Stimulated activated CD8-positive, alpha-beta memory T cell treated with anti-CD3 and anti-CD28 coated beads, Interleukin-12 subunit alpha, Interleukin-12 subunit beta, amount 100 ng/mL, for 24 hours (primary cell): ENCODE data around the gene TMPRSS11D.

ENCODE experiments used
- DNase-seq: peaks from one replicate; pipeline ENCODE4 v3.0.0-alpha.2; 2020; ENCODE audit errors: extremely low read depth

Gene TMPRSS11D, protein sequence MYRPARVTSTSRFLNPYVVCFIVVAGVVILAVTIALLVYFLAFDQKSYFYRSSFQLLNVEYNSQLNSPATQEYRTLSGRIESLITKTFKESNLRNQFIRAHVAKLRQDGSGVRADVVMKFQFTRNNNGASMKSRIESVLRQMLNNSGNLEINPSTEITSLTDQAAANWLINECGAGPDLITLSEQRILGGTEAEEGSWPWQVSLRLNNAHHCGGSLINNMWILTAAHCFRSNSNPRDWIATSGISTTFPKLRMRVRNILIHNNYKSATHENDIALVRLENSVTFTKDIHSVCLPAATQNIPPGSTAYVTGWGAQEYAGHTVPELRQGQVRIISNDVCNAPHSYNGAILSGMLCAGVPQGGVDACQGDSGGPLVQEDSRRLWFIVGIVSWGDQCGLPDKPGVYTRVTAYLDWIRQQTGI

DNA sequence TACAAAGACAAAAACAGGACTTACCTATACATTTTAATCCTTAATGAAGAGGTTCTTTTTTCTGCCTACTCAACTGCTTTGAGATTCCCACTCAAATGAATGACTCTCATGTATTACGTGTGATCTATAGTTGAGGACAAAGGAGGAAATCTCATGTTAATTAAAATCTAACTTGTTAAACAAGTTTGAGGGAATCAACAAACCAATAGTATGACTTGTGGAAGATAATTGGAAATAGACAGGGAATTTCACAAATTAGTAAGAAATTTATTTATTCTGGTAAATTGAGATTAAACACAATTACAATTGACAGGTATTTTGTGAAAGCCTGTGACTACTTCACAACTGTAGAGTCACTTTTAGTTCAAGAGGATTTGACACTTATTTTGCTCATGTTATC lies at the start of gene TMPRSS11D:
TSS of gene TMPRSS11D (minus strand) at position 101 of the 400 bp plus-strand sequence. CDS start at position 32, 69 bp downstream.
- no peak for DNase-seq

DNA sequence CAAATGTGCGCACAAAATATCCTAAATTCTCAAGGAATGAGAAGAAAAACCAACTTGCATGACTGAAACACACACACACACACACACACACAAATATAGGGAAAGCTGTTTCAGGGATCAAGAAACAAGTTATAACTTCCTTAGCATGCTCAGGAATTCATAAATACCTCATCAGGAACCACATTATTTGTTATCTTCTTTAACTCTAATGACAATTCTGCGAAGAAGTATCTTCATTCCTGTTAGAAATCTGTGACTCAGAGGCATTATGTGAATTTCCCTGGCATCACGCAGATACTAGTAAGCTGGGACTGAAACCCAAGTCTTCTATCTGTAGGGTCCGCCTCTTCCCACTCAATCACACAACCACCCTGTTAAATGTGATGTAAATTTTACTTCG lies 49.2 kb upstream of the TMPRSS11D start:
- DNase-seq: no peak

DNA sequence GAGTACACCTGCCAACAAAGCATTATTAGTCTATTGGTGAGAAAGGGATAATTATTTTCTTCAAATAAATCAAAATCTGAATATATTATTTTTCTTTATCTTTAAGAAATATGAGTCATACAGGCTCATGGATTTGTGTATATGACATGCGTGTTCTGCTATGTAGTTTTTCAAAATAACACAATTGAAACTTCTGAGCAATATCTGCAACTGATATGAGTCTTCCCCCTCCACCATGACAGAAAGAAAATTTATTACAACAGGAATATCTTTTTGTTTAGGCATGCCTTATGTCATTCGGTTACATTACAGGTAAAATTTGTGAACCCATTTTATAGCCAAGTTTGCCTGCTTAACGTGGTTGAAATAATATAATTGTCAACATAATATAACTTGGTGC lies 47.5 kb upstream of the TMPRSS11D start:
- DNase-seq: no peak

DNA sequence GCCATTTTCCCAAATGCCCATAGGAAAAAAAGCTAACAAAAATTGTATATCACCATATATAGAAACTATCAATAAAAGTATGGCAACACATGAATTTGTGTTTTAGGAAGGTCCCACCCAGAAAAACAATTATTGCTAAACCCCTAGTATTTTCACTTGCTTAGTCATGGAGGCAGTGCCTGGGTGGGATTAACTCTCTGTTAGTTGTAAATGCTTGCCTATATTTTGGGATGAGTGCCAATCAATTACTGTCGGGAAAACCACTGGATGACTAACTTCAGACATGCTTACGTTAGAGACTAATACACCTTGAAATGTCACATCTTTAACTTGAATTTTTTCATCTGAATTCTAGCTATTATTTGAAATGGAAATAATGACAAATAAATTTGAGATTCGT lies 45.6 kb upstream of the TMPRSS11D start:
- no peak for DNase-seq

DNA sequence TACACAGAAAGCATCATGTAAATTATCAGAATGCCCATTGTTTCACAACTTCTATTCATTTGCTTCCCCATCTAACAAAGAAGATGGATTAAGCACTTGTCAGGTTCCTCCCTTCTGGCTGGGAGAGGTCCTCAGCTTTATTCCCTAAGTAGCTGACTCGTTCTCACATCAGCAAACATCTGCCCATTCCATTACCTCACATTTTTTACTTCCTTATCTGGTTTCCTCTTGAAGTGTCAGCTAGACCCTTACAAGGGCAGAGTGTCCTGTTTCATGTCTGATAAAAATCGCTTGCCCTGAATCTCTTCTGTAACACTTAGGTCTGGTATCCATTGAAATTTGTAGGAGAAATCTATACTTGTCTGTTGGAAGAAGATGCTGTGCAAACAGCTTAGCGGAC lies 44.7 kb upstream of the TMPRSS11D start:
- DNase-seq: no peak

DNA sequence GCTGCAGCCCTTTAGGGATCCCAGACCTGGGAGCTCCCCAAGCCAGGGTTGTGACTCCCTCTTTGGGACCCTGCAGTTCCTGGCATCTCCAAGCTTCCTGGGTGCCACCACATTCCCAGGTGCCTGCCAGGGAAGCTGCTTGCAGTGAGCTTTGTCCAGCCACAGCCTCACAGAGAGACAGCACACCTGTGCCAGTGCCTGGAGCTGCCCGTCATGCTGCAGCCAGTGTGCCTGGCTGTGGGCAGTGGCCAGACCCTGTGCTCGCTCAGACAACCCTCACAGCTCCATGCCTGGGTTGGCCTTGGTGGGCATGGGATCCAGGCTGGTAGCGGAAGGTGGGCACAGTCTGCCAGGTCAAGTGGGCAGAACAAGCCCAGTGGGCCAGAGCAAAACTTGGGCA lies 43.4 kb upstream of the TMPRSS11D start:
- no peak for DNase-seq

DNA sequence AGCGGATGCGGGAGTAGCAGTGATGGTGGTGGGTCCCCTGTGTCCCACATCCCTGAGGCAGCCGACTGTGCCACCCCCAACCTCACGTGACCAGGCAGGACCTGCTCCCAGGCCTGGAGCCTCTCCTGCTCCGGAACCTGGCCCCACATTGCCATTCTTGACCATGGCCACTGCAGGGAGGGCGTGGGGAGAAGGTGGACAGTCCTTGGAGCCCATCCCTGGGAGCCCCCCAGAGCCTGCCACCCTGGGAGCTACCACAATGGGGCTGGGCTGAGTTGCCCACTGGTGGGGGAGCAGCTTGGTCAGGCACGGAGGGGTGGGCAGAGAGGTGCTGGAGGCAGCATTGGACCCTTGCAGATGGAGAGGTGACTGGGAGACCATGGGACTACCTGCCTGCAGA lies 42.7 kb upstream of the TMPRSS11D start:
- DNase-seq: no peak

DNA sequence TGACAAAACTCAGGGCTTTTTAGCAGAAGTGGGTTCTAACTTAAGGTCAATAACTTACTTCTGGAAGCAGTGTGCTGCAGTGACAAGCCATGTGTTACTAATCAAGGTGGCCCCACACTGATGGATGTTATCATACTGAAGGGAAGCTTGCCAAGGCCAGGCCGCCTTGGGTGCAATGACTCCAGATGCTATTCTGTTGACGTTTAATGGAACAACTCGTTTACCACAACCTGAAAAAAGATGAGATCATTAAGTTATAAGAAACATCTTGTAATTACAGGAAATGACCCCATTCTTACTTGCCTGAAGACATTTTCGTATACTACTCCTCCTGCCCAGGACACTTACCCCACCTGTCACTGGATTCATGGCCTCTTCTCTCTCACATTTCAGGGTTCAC lies 38.9 kb upstream of the TMPRSS11D start:
- DNase-seq: no peak

DNA sequence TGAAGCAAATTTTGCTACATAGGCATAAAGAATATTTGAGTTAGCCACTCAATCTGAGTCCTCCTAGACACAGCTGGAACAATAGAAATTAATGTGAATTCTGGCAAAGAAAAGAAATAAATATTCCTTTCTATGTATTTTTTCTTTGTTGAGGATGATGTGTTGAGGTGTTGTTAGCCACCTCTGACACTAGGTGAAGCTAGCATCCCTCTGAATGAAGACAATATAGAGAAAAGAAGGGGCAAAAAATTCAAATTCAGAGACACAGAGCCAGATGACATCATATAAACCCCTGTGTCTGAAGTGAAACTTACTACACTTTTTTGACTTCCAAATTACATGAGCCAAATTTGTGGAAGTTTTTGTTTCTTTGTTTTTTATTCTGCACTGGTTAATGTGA lies 34.6 kb upstream of the TMPRSS11D start:
- no peak for DNase-seq

DNA sequence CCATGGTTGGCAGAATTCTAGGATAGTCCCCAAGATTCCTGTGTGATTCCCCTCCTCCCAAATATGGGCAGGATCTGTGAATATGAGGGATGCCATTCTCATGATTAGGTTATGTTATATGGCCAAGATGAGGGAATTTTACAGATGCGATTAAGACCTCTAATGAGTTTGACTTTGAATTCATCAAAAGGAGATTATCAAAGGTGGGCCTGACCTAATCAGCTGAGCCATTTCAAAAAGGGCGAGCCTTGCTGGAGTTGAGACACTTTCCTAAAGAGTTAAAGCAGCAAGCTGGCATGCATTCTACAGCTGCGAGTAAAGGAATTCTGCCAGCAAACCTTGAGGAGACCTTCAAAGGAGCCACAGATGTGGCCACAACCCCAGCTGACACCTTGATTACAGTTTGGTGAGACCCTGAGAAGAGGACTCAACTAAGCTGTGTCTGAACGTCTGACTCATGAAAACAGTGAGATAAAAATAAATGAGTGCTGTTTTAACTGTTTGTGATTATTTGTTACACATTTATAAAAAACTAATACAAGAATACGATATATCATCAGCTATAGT lies 31.7 kb upstream of the TMPRSS11D start:
- DNase-seq: no peak

DNA sequence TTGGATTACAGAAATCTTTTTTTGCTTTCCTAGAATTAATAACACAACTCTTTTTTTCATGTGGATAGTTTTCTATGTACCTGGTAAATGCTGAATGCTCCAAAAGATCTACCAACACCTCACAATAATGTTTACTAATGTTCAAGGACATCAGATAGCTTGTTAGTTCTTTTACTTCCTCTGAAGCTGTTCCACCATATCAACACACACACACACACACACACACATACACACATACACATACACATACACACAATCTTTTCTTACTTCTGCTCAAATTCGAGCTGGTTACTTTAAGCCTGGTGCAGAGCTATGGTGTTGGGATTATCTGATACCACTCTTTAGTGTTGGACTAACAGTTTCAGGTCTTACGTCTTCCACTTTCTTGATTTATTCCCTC lies 28.3 kb upstream of the TMPRSS11D start:
- no peak for DNase-seq

DNA sequence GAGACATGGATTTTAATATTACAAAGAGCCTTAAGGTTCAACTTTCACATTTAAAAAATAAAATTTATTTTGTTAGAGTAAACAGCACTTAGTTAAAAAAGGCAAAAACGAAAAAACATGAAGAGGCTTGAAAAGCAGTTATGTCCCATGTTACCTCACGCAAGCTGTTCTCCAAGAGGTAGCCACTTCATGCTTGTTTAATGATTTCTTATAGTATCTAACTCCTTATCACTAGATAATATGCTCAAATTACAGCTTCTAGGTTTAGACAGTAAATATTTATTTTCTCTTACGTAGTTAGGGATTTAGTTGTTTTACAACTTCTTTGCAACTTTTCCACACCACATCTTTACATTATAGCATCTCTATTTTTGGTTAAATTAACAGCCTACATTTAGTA lies 27.8 kb upstream of the TMPRSS11D start:
- no peak for DNase-seq

DNA sequence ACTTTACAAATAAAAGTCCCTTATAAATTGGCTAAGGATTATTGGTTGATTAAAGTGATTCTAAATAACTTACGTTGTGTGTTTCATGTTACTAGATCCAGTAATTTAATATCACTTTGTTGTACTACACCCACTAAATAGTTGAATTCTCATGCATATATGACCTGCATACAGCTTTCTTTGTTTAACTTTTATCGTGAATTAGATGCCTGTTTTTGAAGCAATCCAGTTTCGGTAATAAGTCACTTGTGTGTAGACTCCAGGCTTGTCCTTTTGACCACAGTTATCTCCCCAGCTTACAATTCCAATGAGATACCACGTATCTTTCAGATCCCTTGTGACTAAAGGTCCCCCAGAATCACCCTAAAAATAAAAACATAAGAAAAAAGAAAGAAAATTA lies 27.3 kb upstream of the TMPRSS11D start:
- DNase-seq: no peak

DNA sequence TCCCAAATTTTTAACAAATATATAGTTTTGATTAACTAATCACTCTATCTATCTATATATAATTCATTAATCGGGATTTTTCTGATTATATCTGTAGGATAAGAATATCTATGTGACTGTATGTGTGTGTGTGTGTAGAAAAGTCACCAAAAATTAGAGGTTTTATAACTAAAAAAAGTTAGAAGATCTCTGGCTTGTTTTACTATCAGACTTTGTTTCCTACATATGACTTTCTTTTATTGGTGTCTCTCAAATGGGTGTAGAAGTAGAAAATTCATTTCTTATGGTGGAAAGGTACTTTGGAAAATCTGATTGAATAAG lies 26.7 kb upstream of the TMPRSS11D start:
- DNase-seq: no peak

DNA sequence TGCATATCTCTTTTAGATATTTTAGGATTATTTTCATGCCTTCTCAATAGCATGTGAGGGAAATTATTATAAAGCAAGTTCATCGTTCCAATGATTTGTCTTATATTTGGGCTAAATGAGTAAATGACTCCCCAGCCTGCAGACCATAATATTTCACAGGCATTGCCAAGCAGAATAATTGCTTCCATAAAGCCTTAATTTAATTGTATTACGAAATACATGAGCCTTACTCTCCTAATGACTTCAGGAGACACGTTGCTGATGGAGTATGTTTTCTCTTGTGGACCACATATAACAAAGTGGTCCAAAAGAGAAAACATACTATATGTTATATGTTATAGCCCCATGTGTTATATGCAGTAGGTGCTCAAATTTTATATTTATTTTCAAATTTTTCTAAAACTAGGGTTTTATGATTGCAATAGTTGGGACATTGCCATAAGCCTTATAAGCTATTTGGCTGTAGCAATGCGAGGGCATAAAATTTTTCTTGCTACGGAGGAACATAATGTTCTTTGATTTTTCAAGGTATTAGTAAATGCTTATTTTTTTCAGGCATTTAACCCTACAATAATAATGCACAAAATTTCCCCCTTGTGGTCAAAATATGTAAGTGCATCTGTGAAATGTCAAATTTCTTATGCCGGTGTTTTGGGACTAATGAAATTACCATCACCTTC lies 26.2 kb upstream of the TMPRSS11D start:
- DNase-seq: no peak

DNA sequence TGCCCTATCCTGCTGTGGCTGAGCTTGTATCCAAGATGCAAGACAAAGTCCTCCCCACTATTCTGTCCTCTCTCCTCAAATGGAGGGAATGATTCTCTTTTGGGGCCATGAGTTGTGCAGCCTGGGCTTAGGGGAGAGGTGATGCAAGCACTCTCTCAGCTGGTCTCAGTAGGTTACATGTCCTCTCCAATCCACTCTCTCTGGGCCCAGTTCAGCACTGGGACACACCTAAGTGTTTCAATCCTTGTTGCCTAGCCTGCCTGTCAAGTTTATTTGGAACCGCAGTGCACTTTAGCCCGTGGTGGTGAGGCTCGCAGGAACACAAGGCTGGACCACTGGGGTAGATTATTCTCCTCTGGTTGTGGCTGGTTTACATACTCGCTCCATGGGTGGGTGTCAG lies 23.8 kb upstream of the TMPRSS11D start:
- no peak for DNase-seq

DNA sequence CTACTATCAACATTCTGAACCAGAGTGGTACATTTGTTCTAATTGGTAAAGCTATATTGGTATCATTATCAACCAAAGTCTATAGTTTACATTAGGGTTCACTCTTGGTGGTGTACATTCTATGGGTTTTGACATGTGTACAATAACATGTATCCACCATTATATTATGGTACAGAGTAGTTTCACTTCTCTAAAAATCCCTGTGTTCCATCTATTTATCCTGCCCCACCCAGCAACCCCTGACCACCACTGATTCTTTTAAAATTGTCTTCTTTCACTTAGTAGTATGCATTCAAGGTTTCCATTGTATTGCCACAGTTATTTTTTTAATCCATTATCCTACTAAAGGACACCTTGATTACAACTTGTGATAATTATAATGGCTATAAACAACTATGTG lies 15.3 kb upstream of the TMPRSS11D start:
- no peak for DNase-seq

DNA sequence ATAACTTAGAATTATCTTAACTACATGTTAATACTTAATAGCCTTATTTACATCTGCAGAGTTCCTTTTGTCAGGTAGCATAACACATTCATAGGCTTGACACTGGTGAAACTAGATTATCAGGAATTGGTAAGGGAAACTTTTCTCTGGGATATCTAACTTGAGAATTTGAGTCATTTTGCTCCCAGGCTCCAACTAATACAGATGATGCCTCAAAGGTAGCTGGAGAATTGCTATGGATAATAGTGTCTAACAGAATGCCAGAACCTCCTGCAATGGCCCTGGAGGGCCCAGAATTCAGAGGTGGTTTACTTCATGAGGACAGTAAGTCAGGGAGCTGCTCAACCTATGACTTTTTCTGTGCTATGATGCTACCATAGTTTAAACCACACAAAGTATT lies 13.9 kb upstream of the TMPRSS11D start:
- DNase-seq: no peak

DNA sequence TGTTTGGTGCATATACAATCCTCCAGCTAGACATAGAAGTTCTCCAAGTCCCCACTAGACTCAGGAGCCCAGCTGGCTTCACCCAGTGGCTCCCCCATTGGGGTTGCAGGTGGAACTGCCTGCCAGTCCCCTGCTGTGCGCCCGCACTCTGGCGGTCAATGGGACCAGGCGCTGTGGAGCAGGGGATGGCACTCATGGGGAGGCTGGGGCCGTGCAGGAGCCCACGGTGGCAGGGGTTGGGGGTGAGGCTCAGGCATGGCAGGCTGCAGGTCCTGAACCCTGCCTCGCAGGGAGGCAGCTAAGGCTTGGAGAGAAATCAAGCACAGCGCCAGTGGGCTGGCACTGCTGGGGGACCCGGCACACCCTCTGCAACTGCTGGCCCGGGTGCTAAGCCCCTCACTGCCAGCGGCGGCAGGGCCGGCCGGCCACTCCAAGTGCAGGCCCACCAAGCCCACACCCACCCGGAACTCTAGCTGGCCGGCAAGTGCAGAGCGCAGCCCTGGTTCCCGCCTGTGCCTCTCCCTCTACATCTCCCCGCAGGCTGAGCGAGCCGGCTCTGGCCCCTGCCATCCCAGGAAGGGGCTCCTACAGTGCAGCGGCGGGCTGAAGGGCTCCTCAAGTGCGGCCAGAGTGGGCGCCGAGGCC lies 12.7 kb upstream of the TMPRSS11D start:
- no peak for DNase-seq

DNA sequence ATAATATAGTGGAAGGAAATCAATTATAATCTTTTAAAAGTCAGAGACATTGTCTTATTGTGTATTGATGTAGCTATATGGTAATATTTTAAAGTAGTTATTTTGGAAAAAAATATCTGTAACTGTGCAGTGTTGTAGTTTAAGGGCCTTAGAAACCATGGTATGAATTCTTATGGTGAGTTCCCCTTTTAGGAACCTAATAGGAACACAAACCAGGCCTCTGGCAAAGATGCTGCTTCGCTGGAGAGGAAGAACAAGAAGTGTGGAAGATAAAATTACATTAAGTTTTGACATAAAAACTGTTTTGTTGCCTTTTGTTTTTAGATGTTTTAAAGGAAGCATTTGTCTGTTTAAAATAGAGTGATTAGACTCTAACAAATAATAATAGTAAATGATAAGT lies 10.9 kb upstream of the TMPRSS11D start:
- DNase-seq: no peak

DNA sequence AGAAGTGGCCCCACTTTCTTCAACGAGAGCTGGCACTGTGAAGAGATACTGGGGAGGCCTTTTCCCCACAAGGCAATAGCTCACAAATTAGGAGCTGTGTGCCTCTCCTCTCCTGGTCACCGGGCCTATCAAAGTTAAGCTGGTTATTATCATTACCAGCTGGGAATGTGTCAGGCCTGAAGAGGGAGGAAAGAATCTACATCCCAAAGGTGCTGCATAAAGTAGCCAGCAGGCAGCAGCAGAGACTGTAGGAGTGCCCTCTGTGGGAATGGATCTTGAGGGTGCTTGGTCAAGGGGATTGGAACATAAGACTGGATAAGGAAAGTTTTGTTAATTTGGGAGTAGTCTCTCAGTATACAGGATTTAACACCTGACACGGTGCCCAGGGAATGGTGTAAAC lies 9.1 kb upstream of the TMPRSS11D start:
- no peak for DNase-seq

DNA sequence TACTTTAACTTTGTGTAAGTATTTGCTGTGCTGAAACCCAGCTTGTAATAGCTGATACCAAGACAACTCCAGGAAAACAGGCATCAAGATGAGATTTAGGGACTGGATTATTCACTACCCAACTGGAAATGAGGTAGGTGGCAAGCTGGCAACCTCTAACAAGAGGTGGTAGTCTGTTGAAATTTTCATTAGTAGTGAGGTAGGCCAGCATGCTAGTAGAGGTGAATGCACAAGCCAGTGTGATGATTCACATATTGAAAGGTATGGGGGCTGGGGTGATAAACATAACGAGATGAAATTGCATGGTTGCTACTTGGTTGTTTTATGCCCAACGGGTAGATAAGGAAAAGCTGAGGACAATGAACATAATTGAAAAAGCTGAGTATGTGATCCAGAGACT lies 8.5 kb upstream of the TMPRSS11D start:
- no peak for DNase-seq

DNA sequence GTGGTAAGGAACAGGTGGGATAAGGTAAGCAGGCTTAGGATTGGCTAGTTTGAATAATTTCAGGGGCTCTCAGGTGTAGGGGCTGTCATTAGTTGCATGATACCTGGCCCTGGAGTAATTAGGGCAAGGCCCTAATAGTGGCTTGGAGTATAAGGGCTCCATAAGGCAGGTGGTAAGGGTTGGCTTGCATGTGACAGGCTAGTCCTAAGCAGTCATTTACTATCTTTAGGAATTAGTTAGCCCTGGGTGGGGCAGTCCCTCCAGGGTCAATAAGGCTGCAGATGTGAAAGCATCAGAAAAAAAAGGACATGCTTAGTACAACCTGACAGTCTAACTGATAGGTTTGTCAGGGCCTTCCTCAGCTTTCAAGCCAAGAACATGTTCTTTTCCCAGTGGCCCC lies 7.8 kb upstream of the TMPRSS11D start:
- no peak for DNase-seq
